HG03342 (cell line): ENCODE measurements around the gene PPP2R2B.

Experiments used
- ATAC-seq: cut with Tn5 transposase; IDR thresholded peaks from one replicate; pipeline ENCODE4 v1.9.1; 2021; ENCODE audit warnings: mild to moderate bottlenecking, moderate library complexity; ENCODE audit not compliant: unreplicated experiment

PPP2R2B gene

GRCh38 chr5:146789712-146790653 is 88.6 kb downstream of the PPP2R2B start:
- no peak for ATAC-seq

GRCh38 chr5:146788898-146789297 is 89.7 kb downstream of the PPP2R2B start:
- no peak for ATAC-seq

- no peak for ATAC-seq
Observed at GRCh38 chr5:146785065-146785464, 93.5 kb downstream of the PPP2R2B start.

- ATAC-seq, result no peak
Observed at GRCh38 chr5:146781157-146781556, 97.4 kb downstream of the PPP2R2B start.

GRCh38 chr5:146779211-146779869 is 99.2 kb downstream of the PPP2R2B start:
- no peak for ATAC-seq

- ATAC-seq, result no peak
Observed at GRCh38 chr5:146778795-146779194, 99.8 kb downstream of the PPP2R2B start.

GRCh38 chr5:146778261-146778660 is 100.3 kb downstream of the PPP2R2B start:
- ATAC-seq, result no peak

- no peak for ATAC-seq
Observed at GRCh38 chr5:146772881-146773466, 105.6 kb downstream of the PPP2R2B start.

- no peak for ATAC-seq
Observed at GRCh38 chr5:146770980-146771379, 107.6 kb downstream of the PPP2R2B start.

- ATAC-seq, result no peak
Observed at GRCh38 chr5:146770546-146770945, 108.0 kb downstream of the PPP2R2B start.

- ATAC-seq, result no peak
Observed at GRCh38 chr5:146767534-146767933, 111.0 kb downstream of the PPP2R2B start.

GRCh38 chr5:146766013-146766412 is 112.5 kb downstream of the PPP2R2B start:
- ATAC-seq, result no peak

GRCh38 chr5:146765089-146765832 is 113.3 kb downstream of the PPP2R2B start:
- ATAC-seq, result no peak

GRCh38 chr5:146762830-146763229 is 115.7 kb downstream of the PPP2R2B start:
- no peak for ATAC-seq

GRCh38 chr5:146761811-146762210 is 116.7 kb downstream of the PPP2R2B start:
- ATAC-seq, result no peak

- ATAC-seq, result no peak
Observed at GRCh38 chr5:146758938-146759337, 119.6 kb downstream of the PPP2R2B start.

GRCh38 chr5:146758076-146758475 is 120.5 kb downstream of the PPP2R2B start:
- ATAC-seq, result no peak

- no peak for ATAC-seq
Observed at GRCh38 chr5:146756546-146756945, 122.0 kb downstream of the PPP2R2B start.

GRCh38 chr5:146755793-146756192 is 122.8 kb downstream of the PPP2R2B start:
- ATAC-seq, result no peak

GRCh38 chr5:146754621-146755020 is 123.9 kb downstream of the PPP2R2B start:
- ATAC-seq, result no peak

- no peak for ATAC-seq
Observed at GRCh38 chr5:146753641-146754040, 124.9 kb downstream of the PPP2R2B start.
